ENCODE results near the gene GZMB. TPM values are rescaled to one million over a fixed set of nuclear protein-coding genes. Genes with fewer than 3 reads are reported as not detected.

GZMB gene
- total RNA-seq, 1 donor from 2014 or later = not detected

GRCh38 chr14:24612196-24612595 is 21.8 kb downstream of the GZMB start:
- H3K27me3 Mint-ChIP-seq (ENCODE audit: low read depth) = no peaks in the 10 kb centered on the region
- no peak for DNase-seq (ENCODE audit: low spot score in 2 of 2, unreplicated experiment in 2 of 2)
- H3K36me3 Mint-ChIP-seq = peaks cover 1% of the 10 kb centered on the region
- no peak overlapping the region for H3K4me3 Mint-ChIP-seq
- no peak overlapping the region for H3K27ac Mint-ChIP-seq
- H3K4me1 Mint-ChIP-seq = no peaks in the 10 kb centered on the region
- H3K9me3 Mint-ChIP-seq = peaks cover 82% of the 10 kb centered on the region
- TF ChIP-seq, protein P1, sequence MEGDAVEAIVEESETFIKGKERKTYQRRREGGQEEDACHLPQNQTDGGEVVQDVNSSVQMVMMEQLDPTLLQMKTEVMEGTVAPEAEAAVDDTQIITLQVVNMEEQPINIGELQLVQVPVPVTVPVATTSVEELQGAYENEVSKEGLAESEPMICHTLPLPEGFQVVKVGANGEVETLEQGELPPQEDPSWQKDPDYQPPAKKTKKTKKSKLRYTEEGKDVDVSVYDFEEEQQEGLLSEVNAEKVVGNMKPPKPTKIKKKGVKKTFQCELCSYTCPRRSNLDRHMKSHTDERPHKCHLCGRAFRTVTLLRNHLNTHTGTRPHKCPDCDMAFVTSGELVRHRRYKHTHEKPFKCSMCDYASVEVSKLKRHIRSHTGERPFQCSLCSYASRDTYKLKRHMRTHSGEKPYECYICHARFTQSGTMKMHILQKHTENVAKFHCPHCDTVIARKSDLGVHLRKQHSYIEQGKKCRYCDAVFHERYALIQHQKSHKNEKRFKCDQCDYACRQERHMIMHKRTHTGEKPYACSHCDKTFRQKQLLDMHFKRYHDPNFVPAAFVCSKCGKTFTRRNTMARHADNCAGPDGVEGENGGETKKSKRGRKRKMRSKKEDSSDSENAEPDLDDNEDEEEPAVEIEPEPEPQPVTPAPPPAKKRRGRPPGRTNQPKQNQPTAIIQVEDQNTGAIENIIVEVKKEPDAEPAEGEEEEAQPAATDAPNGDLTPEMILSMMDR (IDR thresholded peaks at IDR 0.05; ENCODE audit: unreplicated experiment) = no peak

GRCh38 chr14:24609655-24610344 is 24.2 kb downstream of the GZMB start, which contains the start of gene GZMH:
Gene GZMH, minus strand, starts transcription at chr14:24609685. Its CDS starts 72 bp downstream, at chr14:24609613.
- Mint-ChIP-seq H3K36me3 (peaks cover 1% of the 10 kb centered on the region), H3K4me3 (no peak within 1 kb of the TSS), H3K27me3 (ENCODE audit: low read depth) (no peaks in the 10 kb centered on the region), H3K4me1 (no peaks in the 10 kb centered on the region), H3K27ac (no peak within 1 kb of the TSS), H3K9me3 (peaks cover 85% of the 10 kb centered on the region)
- no peak for DNase-seq (ENCODE audit: low spot score in 2 of 2, unreplicated experiment in 2 of 2)
- TF ChIP-seq, protein P1 (IDR thresholded peaks at IDR 0.05; ENCODE audit: unreplicated experiment) = no peak

GRCh38 chr14:24607635-24608514 is 26.1 kb downstream of the GZMB start:
- Mint-ChIP-seq H3K4me1 (no peaks in the 10 kb centered on the region), H3K27me3 (ENCODE audit: low read depth) (no peaks in the 10 kb centered on the region), H3K36me3 (peaks cover 1% of the 10 kb centered on the region), H3K4me3 (no peak overlapping the region), H3K27ac (no peak overlapping the region), H3K9me3 (peaks cover 82% of the 10 kb centered on the region)
- TF ChIP-seq, protein P1 (IDR thresholded peaks at IDR 0.05; ENCODE audit: unreplicated experiment) = no peak
- no peak for DNase-seq (ENCODE audit: low spot score in 2 of 2, unreplicated experiment in 2 of 2)

DNA sequence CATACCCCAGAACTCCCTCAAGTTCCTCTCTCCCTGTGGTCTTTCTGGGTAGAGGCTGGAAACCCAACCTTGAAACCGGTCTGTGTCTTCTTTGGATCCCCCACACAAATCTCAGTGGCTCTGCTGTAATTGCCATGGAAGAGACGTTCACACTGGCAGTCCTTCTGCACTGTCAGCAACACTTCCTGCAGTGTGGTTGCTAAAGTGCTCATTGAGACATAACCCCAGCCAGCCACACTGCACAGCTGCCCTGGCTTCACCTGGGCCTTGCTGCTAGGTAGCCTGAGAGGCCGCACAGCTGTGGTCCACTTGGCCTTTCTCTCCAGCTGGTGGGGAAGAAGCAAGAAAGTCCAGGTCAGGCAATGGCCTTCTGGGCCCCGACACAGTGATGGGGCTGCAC is 26.9 kb downstream of the GZMB start:
- Mint-ChIP-seq H3K9me3 (peaks cover 74% of the 10 kb centered on the region), H3K36me3 (no peaks in the 10 kb centered on the region), H3K27ac (no peak overlapping the region), H3K27me3 (ENCODE audit: low read depth) (no peaks in the 10 kb centered on the region), H3K4me1 (no peaks in the 10 kb centered on the region), H3K4me3 (no peak overlapping the region)
- DNase-seq (ENCODE audit: low spot score in 2 of 2, unreplicated experiment in 2 of 2) = no peak
- TF ChIP-seq, protein P1 (IDR thresholded peaks at IDR 0.05; ENCODE audit: unreplicated experiment) = no peak

- no peak overlapping the region for H3K27ac Mint-ChIP-seq
- H3K27me3 Mint-ChIP-seq (ENCODE audit: low read depth) = no peaks in the 10 kb centered on the region
- no peaks in the 10 kb centered on the region for H3K36me3 Mint-ChIP-seq
- DNase-seq (ENCODE audit: low spot score in 2 of 2, unreplicated experiment in 2 of 2) = no peak
- peaks cover 71% of the 10 kb centered on the region for H3K9me3 Mint-ChIP-seq
- H3K4me1 Mint-ChIP-seq = no peaks in the 10 kb centered on the region
- TF ChIP-seq, protein P1 (IDR thresholded peaks at IDR 0.05; ENCODE audit: unreplicated experiment) = no peak
- H3K4me3 Mint-ChIP-seq = no peak overlapping the region
These were observed 27.7 kb downstream of the GZMB start for GRCh38 chr14:24606297-24606696.
